ENCODE data around the gene BPGM.
A peak's percentile ranks its signal among the peaks of the same experiment; 100 is the strongest.

The BPGM gene

DNA sequence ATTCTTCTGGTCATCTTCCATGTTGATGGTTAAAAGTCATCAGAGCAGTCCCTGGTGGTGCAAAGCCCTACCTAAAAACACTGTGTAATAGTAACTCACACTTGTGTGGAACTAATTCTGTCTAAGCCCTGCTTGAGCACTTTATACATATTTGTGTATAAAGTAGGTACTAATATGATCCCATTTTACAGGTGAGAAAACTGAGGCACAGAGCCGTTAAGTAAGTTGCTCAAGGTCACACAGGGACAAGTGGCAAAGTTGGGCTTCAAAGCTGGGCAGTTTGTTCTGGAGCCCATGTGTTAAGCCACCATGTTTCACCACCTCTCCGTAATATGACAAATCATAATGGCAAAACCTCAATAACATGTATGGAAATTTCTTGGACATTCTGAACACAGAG is 48.1 kb downstream of the BPGM start:
- DNase-seq (ENCODE audit: low read depth in 2 of 2, low spot score in 1 of 2): no peak

GRCh38 chr7:134695321-134695860 is 48.7 kb downstream of the BPGM start:
- no peak for DNase-seq (ENCODE audit: low read depth in 2 of 2, low spot score in 1 of 2)

DNA sequence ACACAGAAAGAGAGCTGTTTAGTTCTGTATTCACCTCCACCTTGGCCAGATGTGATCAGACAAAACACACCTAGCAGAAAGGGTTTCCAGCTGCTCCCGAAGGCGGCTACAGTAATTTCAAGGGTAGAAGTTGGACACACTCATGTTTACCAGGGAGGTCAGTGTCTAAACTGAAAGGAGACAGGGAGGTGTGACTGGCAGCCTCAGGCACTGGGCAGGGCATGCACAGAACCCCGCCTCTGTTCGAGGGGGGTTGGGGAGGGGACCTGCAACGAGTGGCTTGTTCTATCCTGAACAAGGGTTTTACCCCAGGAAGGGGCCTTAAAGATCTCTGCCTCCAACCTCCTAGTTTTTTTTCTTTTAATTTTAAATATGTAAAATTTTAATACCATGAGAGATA is 49.6 kb downstream of the BPGM start:
- no peak for DNase-seq (ENCODE audit: low read depth in 2 of 2, low spot score in 1 of 2)

- DNase-seq (ENCODE audit: low read depth in 2 of 2, low spot score in 1 of 2): no peak
These were observed 50.7 kb downstream of the BPGM start for GRCh38 chr7:134697205-134697886.

GRCh38 chr7:134698481-134698880 is 51.8 kb downstream of the BPGM start:
- DNase-seq (ENCODE audit: low read depth in 2 of 2, low spot score in 1 of 2): no peak

- no peak for DNase-seq (ENCODE audit: low read depth in 2 of 2, low spot score in 1 of 2)
These were observed 52.6 kb downstream of the BPGM start for GRCh38 chr7:134699021-134699818.

GRCh38 chr7:134699899-134700298 is 53.2 kb downstream of the BPGM start:
- DNase-seq (ENCODE audit: low read depth in 2 of 2, low spot score in 1 of 2): no peak

DNA sequence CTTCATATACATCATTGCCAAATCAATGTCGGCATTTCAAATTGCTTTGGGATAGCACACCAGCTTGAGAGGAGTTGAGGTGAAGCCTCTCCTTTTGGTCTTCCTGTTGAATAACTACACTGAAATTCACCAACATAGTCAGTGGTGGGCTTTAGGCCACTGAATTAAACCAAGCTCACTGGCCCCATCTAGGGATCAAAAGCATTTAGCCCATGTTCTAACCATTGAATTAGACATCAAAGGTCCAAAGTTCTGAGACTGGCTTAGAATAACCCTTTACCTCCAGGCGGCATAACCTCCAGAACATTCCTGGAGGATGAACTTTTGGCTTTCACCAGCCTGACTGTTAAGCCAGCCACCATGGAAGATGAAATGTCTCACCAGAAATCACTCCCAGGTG is 54.6 kb downstream of the BPGM start:
- DNase-seq (ENCODE audit: low read depth in 2 of 2, low spot score in 1 of 2): no peak

- DNase-seq (ENCODE audit: low read depth in 2 of 2, low spot score in 1 of 2): no peak
These were observed 56.0 kb downstream of the BPGM start for GRCh38 chr7:134702366-134703240.

GRCh38 chr7:134703241-134703594 is 56.6 kb downstream of the BPGM start:
- no peak for DNase-seq (ENCODE audit: low read depth in 2 of 2, low spot score in 1 of 2)

DNA sequence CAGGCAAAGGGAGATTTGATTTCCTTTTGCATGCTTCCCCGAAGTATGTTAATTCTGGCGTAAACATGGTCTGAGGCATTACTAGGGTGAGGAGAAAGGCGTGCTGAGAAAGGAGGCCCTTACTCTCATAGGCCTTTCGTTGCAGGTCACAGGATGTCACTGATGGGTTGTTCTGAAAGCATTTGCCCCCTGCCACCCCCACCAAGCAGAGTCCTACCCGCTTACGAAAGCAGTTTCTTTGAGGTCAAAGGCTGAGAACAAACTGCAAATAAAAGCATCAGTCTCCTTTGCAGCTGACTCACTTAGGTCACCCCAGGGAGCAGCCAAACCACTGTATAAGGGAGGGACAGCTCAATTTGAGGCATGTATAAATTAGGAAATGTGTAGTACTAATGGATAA is 57.1 kb downstream of the BPGM start:
- no peak for DNase-seq (ENCODE audit: low read depth in 2 of 2, low spot score in 1 of 2)

GRCh38 chr7:134704827-134705226 is 58.2 kb downstream of the BPGM start:
- no peak for DNase-seq (ENCODE audit: low read depth in 2 of 2, low spot score in 1 of 2)

GRCh38 chr7:134705716-134706115 is 59.1 kb downstream of the BPGM start:
- DNase-seq (ENCODE audit: low read depth in 2 of 2, low spot score in 1 of 2): no peak

GRCh38 chr7:134706468-134706867 is 59.8 kb downstream of the BPGM start:
- no peak for DNase-seq (ENCODE audit: low read depth in 2 of 2, low spot score in 1 of 2)

- no peak for DNase-seq (ENCODE audit: low read depth in 2 of 2, low spot score in 1 of 2)
These were observed 61.2 kb downstream of the BPGM start for GRCh38 chr7:134707663-134708378.

- no peak for DNase-seq (ENCODE audit: low read depth in 2 of 2, low spot score in 1 of 2)
These were observed 62.0 kb downstream of the BPGM start for GRCh38 chr7:134708692-134709091.

- no peak for DNase-seq (ENCODE audit: low read depth in 2 of 2, low spot score in 1 of 2)
These were observed 62.5 kb downstream of the BPGM start for GRCh38 chr7:134709197-134709596.

DNA sequence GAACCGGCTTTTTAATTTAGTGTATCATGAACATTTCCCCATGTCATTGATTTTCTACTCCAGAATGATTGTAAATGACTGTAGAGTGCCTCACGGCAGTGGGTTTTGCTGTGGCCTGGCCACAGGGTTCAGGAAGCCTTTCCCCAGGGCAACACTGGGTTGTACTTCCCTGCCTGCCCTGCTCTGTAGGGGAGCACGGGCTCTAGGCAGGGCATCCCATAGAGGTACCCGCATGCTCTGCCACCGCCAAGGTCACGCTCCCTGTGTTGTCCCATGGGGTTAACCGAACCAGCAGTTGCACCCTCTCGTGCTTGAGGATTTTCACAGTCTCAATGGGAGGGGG is 63.8 kb downstream of the BPGM start:
- DNase-seq (ENCODE audit: low read depth in 2 of 2, low spot score in 1 of 2): no peak

DNA sequence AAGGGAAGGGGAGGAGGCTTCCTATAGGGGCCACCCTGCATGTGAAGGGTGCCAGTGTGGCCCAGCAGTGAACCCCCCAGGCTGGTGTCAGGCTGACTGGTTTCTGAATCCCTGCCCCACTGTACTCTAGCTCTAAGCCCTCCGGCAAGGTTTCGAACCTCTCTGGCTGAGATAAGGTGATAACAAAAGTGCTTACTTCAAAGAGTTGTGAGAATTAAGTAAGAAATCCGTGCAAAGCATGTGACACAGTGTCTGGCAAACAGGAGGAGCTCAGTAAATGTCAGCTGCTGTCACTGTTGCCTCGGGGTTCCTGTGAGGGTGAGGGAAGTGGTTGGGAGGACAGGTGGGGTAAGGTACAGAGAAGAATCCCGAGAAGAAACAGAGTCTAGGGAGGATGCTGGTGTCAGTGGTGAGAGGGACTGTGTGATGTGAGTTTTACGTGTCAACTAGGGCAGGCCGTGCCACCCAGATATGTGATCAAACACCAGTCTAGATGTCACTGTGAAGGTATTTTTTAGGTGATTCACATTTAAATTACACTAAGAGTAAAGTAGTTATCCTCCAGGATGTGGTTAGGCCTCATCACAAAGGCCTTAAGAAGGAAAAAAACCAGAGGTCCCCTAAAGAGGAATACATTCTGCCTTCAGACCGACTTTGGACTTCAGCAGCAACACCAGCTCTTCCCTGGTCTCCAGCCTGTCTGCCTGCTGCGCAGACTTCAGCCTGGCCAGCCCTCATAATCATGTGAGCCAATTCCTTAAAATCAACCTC is 64.4 kb downstream of the BPGM start:
- peak in 1 of 2 donors; percentile 2 for DNase-seq (ENCODE audit: low read depth in 2 of 2, low spot score in 1 of 2)

- DNase-seq (ENCODE audit: low read depth in 2 of 2, low spot score in 1 of 2): no peak
These were observed 65.5 kb downstream of the BPGM start for GRCh38 chr7:134712196-134712595.
